Measurements from ENCODE around the gene USP5. TPM values are rescaled to one million over a fixed set of nuclear protein-coding genes. Genes with fewer than 3 reads are reported as not detected.

The USP5 gene
- total RNA-seq, 1 experiment from 2014 or later = 230 TPM

DNA sequence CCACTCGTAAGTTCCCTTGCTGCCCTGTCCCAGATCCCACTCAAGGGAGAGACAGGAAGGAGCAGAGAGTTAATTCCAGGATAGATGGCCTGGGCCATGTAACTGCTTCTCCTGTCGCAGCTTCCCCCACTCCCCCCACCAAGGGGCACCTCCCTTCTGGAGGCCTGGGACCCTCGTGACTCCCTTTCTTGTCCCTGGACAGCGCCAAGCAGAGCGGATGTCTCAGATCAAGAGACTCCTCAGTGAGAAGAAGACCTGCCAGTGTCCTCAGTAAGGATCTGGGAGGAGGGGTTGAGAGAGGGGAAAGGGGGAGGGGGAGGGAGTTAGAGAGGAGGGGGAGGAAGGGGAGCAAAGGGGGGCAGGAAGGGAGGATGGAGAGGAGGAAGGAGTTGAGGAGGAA is 33.3 kb upstream of the USP5 start:
- H3K9me3 Mint-ChIP-seq (ENCODE audit: unreplicated experiment) = no peaks in the 10 kb centered on the region
- no peaks in the 10 kb centered on the region for H3K4me1 Mint-ChIP-seq (ENCODE audit: low read depth, unreplicated experiment)
- ChIA-PET CTCF (no interaction called here), POLR2A (interaction anchor here (1.2 kb wide), 1 partner anchor 66 kb away, joined by 3 read pairs; the partner anchor contains the start of gene MLF2)
- H3K36me3 ChIP-seq (ENCODE audit: control insufficient read depth, insufficient read depth, low read length) = no peaks in the 10 kb centered on the region
- H3K4me3 Mint-ChIP-seq (ENCODE audit: unreplicated experiment) = no peak overlapping the region
- intact Hi-C loops (cut with micrococcal nuclease; ENCODE audit: unreplicated experiment) = no loop called here
- no peak overlapping the region for H3K4me3 ChIP-seq (ENCODE audit: low read depth, low read length)
- no peaks in the 10 kb centered on the region for H3K9me3 ChIP-seq
- H3K27ac Mint-ChIP-seq (ENCODE audit: unreplicated experiment) = no peak overlapping the region
- H3K27me3 Mint-ChIP-seq (ENCODE audit: insufficient read depth, unreplicated experiment) = peaks cover 8% of the 10 kb centered on the region
- no peaks in the 10 kb centered on the region for H3K27me3 ChIP-seq (replicated peaks; ENCODE audit: control insufficient read depth, insufficient read depth, low read length)
- no peak for DNase-seq
- H3K36me3 Mint-ChIP-seq (ENCODE audit: insufficient read depth, unreplicated experiment) = no peaks in the 10 kb centered on the region
- H3K4me1 ChIP-seq = peaks cover 9% of the 10 kb centered on the region
- no TSS peak for BruUV-seq (replicated peaks)
- no peak for TF ChIP-seq CTCF (IDR thresholded peaks at IDR 0.05; ENCODE audit: insufficient read depth in 1 of 2, low read depth in 1 of 2, low read length in 1 of 2, severe bottlenecking in 1 of 2, unreplicated experiment in 1 of 2)

GRCh38 chr12:6819106-6820030 is 32.6 kb upstream of the USP5 start:
- Histone ChIP-seq H3K36me3 (ENCODE audit: control insufficient read depth, insufficient read depth, low read length) (no peaks in the 10 kb centered on the region), H3K4me1 (peaks cover 9% of the 10 kb centered on the region), H3K9me3 (no peaks in the 10 kb centered on the region), H3K27me3 (replicated peaks; ENCODE audit: control insufficient read depth, insufficient read depth, low read length) (no peaks in the 10 kb centered on the region), H3K4me3 (ENCODE audit: low read depth, low read length) (no peak overlapping the region)
- BruUV-seq (replicated peaks) = no TSS peak
- H3K36me3 Mint-ChIP-seq (ENCODE audit: insufficient read depth, unreplicated experiment) = no peaks in the 10 kb centered on the region
- H3K27me3 Mint-ChIP-seq (ENCODE audit: insufficient read depth, unreplicated experiment) = peaks cover 8% of the 10 kb centered on the region
- ChIA-PET POLR2A (no interaction called here), CTCF (interaction anchor here (0.6 kb wide), 1 partner anchor 95 kb away, joined by 3 read pairs; no protein-coding TSS in a partner anchor)
- no peaks in the 10 kb centered on the region for H3K4me1 Mint-ChIP-seq (ENCODE audit: low read depth, unreplicated experiment)
- no peak for DNase-seq
- no peak overlapping the region for H3K27ac Mint-ChIP-seq (ENCODE audit: unreplicated experiment)
- TF ChIP-seq CTCF (IDR thresholded peaks at IDR 0.05; ENCODE audit: insufficient read depth in 1 of 2, low read depth in 1 of 2, low read length in 1 of 2, severe bottlenecking in 1 of 2, unreplicated experiment in 1 of 2) = no peak
- intact Hi-C loops (cut with micrococcal nuclease; ENCODE audit: unreplicated experiment) = no loop called here
- no peaks in the 10 kb centered on the region for H3K9me3 Mint-ChIP-seq (ENCODE audit: unreplicated experiment)
- H3K4me3 Mint-ChIP-seq (ENCODE audit: unreplicated experiment) = no peak overlapping the region

GRCh38 chr12:6820166-6820565 is 31.8 kb upstream of the USP5 start:
- ChIA-PET POLR2A (no interaction called here), CTCF (interaction anchor here (0.6 to 0.8 kb wide), 2 partner anchors 66 to 263 kb away, joined by 3 to 4 read pairs; no protein-coding TSS in a partner anchor)
- TF ChIP-seq CTCF (IDR thresholded peaks at IDR 0.05; ENCODE audit: insufficient read depth in 1 of 2, low read depth in 1 of 2, low read length in 1 of 2, severe bottlenecking in 1 of 2, unreplicated experiment in 1 of 2) = no peak
- no peak overlapping the region for H3K4me3 ChIP-seq (ENCODE audit: low read depth, low read length)
- no peak overlapping the region for H3K4me3 Mint-ChIP-seq (ENCODE audit: unreplicated experiment)
- no peaks in the 10 kb centered on the region for H3K9me3 ChIP-seq
- H3K27me3 ChIP-seq (replicated peaks; ENCODE audit: control insufficient read depth, insufficient read depth, low read length) = no peaks in the 10 kb centered on the region
- DNase-seq = no peak
- H3K27ac Mint-ChIP-seq (ENCODE audit: unreplicated experiment) = no peak overlapping the region
- H3K27me3 Mint-ChIP-seq (ENCODE audit: insufficient read depth, unreplicated experiment) = peaks cover 14% of the 10 kb centered on the region
- H3K36me3 ChIP-seq (ENCODE audit: control insufficient read depth, insufficient read depth, low read length) = no peaks in the 10 kb centered on the region
- intact Hi-C loops (cut with micrococcal nuclease; ENCODE audit: unreplicated experiment) = no loop called here
- no peaks in the 10 kb centered on the region for H3K36me3 Mint-ChIP-seq (ENCODE audit: insufficient read depth, unreplicated experiment)
- H3K9me3 Mint-ChIP-seq (ENCODE audit: unreplicated experiment) = no peaks in the 10 kb centered on the region
- peaks cover 9% of the 10 kb centered on the region for H3K4me1 ChIP-seq
- no TSS peak for BruUV-seq (replicated peaks)
- no peaks in the 10 kb centered on the region for H3K4me1 Mint-ChIP-seq (ENCODE audit: low read depth, unreplicated experiment)

All from Caco-2 (cell line).